ENCODE measurements around the gene ROR1. TPM values are rescaled to one million over a fixed set of nuclear protein-coding genes. Genes with fewer than 3 reads are reported as not detected.
A peak's percentile ranks its signal among the peaks of the same experiment; 100 is the strongest.

ROR1 gene
- total and polyA plus RNA-seq, 5 donors = 3.4 to 32.5 (median 11.9) TPM

GRCh38 chr1:63793741-63794240, 20.0 kb downstream of the ROR1 start:
- intact Hi-C loops (cut with DNase I) = no loop called here
- H3K27ac ChIP-seq (ENCODE audit: low read length) = no peak overlapping the region
- DNase-seq (no peak), ATAC-seq (no peak)
- H3K27me3 ChIP-seq (ENCODE audit: control insufficient read depth, insufficient read depth) = no peaks in the 10 kb centered on the region
- H3K4me3 ChIP-seq (ENCODE audit: low read length) = no peak overlapping the region
- peaks cover 9% of the 10 kb centered on the region for H3K4me1 ChIP-seq (ENCODE audit: control insufficient read depth, insufficient read depth, low read length)
- no peaks in the 10 kb centered on the region for H3K9me3 ChIP-seq (ENCODE audit: control insufficient read depth, low read length)
- WGBS = 88% methylated on average over 8 of the region's 8 CpGs

GRCh38 chr1:63794354-63794753, 20.5 kb downstream of the ROR1 start:
- WGBS = 92% methylated on average over 7 of the region's 7 CpGs
- Histone ChIP-seq H3K4me1 (ENCODE audit: control insufficient read depth, insufficient read depth, low read length) (peaks cover 6% of the 10 kb centered on the region), H3K27ac (ENCODE audit: low read length) (no peak overlapping the region), H3K27me3 (ENCODE audit: control insufficient read depth, insufficient read depth) (no peaks in the 10 kb centered on the region), H3K4me3 (ENCODE audit: low read length) (no peak overlapping the region), H3K9me3 (ENCODE audit: control insufficient read depth, low read length) (no peaks in the 10 kb centered on the region)
- intact Hi-C loops (cut with DNase I) = no loop called here
- DNase-seq (no peak), ATAC-seq (no peak)

GRCh38 chr1:63794939-63795378, 21.1 kb downstream of the ROR1 start:
- intact Hi-C loops (cut with DNase I) = no loop called here
- no peaks in the 10 kb centered on the region for H3K27me3 ChIP-seq (ENCODE audit: control insufficient read depth, insufficient read depth)
- H3K27ac ChIP-seq (ENCODE audit: low read length) = no peak overlapping the region
- DNase-seq (no peak), ATAC-seq (no peak)
- H3K4me3 ChIP-seq (ENCODE audit: low read length) = no peak overlapping the region
- WGBS = 72% methylated on average over 7 of the region's 7 CpGs
- H3K4me1 ChIP-seq (ENCODE audit: control insufficient read depth, insufficient read depth, low read length) = peaks cover 6% of the 10 kb centered on the region
- no peaks in the 10 kb centered on the region for H3K9me3 ChIP-seq (ENCODE audit: control insufficient read depth, low read length)

- no peaks in the 10 kb centered on the region for H3K9me3 ChIP-seq (ENCODE audit: control insufficient read depth, low read length)
- no peak overlapping the region for H3K4me3 ChIP-seq (ENCODE audit: low read length)
- DNase-seq = no peak
- 54% methylated on average over 4 of the region's 4 CpGs for WGBS
- peak; percentile 31 to 59 for ATAC-seq
- peaks cover 6% of the 10 kb centered on the region for H3K4me1 ChIP-seq (ENCODE audit: control insufficient read depth, insufficient read depth, low read length)
- H3K27ac ChIP-seq (ENCODE audit: low read length) = no peak overlapping the region
- H3K27me3 ChIP-seq (ENCODE audit: control insufficient read depth, insufficient read depth) = no peaks in the 10 kb centered on the region
- intact Hi-C loops (cut with DNase I) = no loop called here
These were observed 21.6 kb downstream of the ROR1 start for GRCh38 chr1:63795455-63795854.

GRCh38 chr1:63797056-63797726, 23.4 kb downstream of the ROR1 start:
- Histone ChIP-seq H3K4me1 (ENCODE audit: control insufficient read depth, insufficient read depth, low read length) (peaks cover 4% of the 10 kb centered on the region), H3K27me3 (ENCODE audit: control insufficient read depth, insufficient read depth) (no peaks in the 10 kb centered on the region), H3K27ac (ENCODE audit: low read length) (no peak overlapping the region), H3K9me3 (ENCODE audit: control insufficient read depth, low read length) (no peaks in the 10 kb centered on the region), H3K4me3 (ENCODE audit: low read length) (no peak overlapping the region)
- intact Hi-C loops (cut with DNase I) = no loop called here
- DNase-seq = no peak
- no peak for ATAC-seq
- WGBS = 75% methylated on average over 7 of the region's 7 CpGs

GRCh38 chr1:63798284-63798683, 24.5 kb downstream of the ROR1 start:
- H3K27me3 ChIP-seq (ENCODE audit: control insufficient read depth, insufficient read depth) = no peaks in the 10 kb centered on the region
- H3K4me1 ChIP-seq (ENCODE audit: control insufficient read depth, insufficient read depth, low read length) = peaks cover 4% of the 10 kb centered on the region
- WGBS = 83% methylated on average over 2 of the region's 2 CpGs
- ATAC-seq (no peak), DNase-seq (no peak)
- no peaks in the 10 kb centered on the region for H3K9me3 ChIP-seq (ENCODE audit: control insufficient read depth, low read length)
- intact Hi-C loops (cut with DNase I) = no loop called here
- H3K27ac ChIP-seq (ENCODE audit: low read length) = no peak overlapping the region
- H3K4me3 ChIP-seq (ENCODE audit: low read length) = no peak overlapping the region

- 61% methylated on average over 1 of the region's 1 CpG for WGBS
- peaks cover 4% of the 10 kb centered on the region for H3K4me1 ChIP-seq (ENCODE audit: control insufficient read depth, insufficient read depth, low read length)
- intact Hi-C loops (cut with DNase I) = no loop called here
- no peak overlapping the region for H3K27ac ChIP-seq (ENCODE audit: low read length)
- DNase-seq (no peak), ATAC-seq (peak in 1 of 2 donors; percentile 28)
- no peaks in the 10 kb centered on the region for H3K9me3 ChIP-seq (ENCODE audit: control insufficient read depth, low read length)
- H3K27me3 ChIP-seq (ENCODE audit: control insufficient read depth, insufficient read depth) = no peaks in the 10 kb centered on the region
- no peak overlapping the region for H3K4me3 ChIP-seq (ENCODE audit: low read length)
These were observed 25.5 kb downstream of the ROR1 start for GRCh38 chr1:63799307-63799706.

- Histone ChIP-seq H3K27ac (ENCODE audit: low read length) (no peak overlapping the region), H3K4me3 (ENCODE audit: low read length) (no peak overlapping the region), H3K27me3 (ENCODE audit: control insufficient read depth, insufficient read depth) (no peaks in the 10 kb centered on the region), H3K4me1 (ENCODE audit: control insufficient read depth, insufficient read depth, low read length) (peaks cover 4% of the 10 kb centered on the region), H3K9me3 (ENCODE audit: control insufficient read depth, low read length) (no peaks in the 10 kb centered on the region)
- 52% methylated on average over 3 of the region's 3 CpGs for WGBS
- ATAC-seq (no peak), DNase-seq (no peak)
- intact Hi-C loops (cut with DNase I) = no loop called here
These were observed 26.0 kb downstream of the ROR1 start for GRCh38 chr1:63799820-63800219.

- intact Hi-C loops (cut with DNase I) = no loop called here
- Histone ChIP-seq H3K4me3 (ENCODE audit: low read length) (no peak overlapping the region), H3K27me3 (ENCODE audit: control insufficient read depth, insufficient read depth) (no peaks in the 10 kb centered on the region), H3K4me1 (ENCODE audit: control insufficient read depth, insufficient read depth, low read length) (peaks cover 4% of the 10 kb centered on the region), H3K9me3 (ENCODE audit: control insufficient read depth, low read length) (no peaks in the 10 kb centered on the region), H3K27ac (ENCODE audit: low read length) (no peak overlapping the region)
- DNase-seq (no peak), ATAC-seq (no peak)
- 85% methylated on average over 3 of the region's 3 CpGs for WGBS
These were observed 28.3 kb downstream of the ROR1 start for GRCh38 chr1:63802109-63802508.

GRCh38 chr1:63804829-63805484, 31.1 kb downstream of the ROR1 start:
- peak in 1 of 2 donors; percentile 45 for ATAC-seq
- peaks cover 2% of the 10 kb centered on the region for H3K4me1 ChIP-seq (ENCODE audit: control insufficient read depth, insufficient read depth, low read length)
- no peak overlapping the region for H3K27ac ChIP-seq (ENCODE audit: low read length)
- no peak overlapping the region for H3K4me3 ChIP-seq (ENCODE audit: low read length)
- DNase-seq = no peak
- H3K27me3 ChIP-seq (ENCODE audit: control insufficient read depth, insufficient read depth) = no peaks in the 10 kb centered on the region
- intact Hi-C loops (cut with DNase I) = no loop called here
- H3K9me3 ChIP-seq (ENCODE audit: control insufficient read depth, low read length) = no peaks in the 10 kb centered on the region
- WGBS = 65% methylated on average over 5 of the region's 5 CpGs

GRCh38 chr1:63807046-63807445, 33.2 kb downstream of the ROR1 start:
- ATAC-seq = no peak
- Histone ChIP-seq H3K4me3 (ENCODE audit: low read length) (no peak overlapping the region), H3K27me3 (ENCODE audit: control insufficient read depth, insufficient read depth) (no peaks in the 10 kb centered on the region), H3K9me3 (ENCODE audit: control insufficient read depth, low read length) (no peaks in the 10 kb centered on the region), H3K27ac (ENCODE audit: low read length) (no peak overlapping the region), H3K4me1 (ENCODE audit: control insufficient read depth, insufficient read depth, low read length) (peaks cover 2% of the 10 kb centered on the region)
- intact Hi-C loops (cut with DNase I) = no loop called here
- no peak for DNase-seq
- 86% methylated on average over 1 of the region's 1 CpG for WGBS
